ENCODE data around the gene S1PR4. TPM values are rescaled to one million over a fixed set of nuclear protein-coding genes. Genes with fewer than 3 reads are reported as not detected.

S1PR4 gene
- total and polyA plus RNA-seq, 4 donors = 7.3 to 40.5 (median 16.8) TPM

DNA sequence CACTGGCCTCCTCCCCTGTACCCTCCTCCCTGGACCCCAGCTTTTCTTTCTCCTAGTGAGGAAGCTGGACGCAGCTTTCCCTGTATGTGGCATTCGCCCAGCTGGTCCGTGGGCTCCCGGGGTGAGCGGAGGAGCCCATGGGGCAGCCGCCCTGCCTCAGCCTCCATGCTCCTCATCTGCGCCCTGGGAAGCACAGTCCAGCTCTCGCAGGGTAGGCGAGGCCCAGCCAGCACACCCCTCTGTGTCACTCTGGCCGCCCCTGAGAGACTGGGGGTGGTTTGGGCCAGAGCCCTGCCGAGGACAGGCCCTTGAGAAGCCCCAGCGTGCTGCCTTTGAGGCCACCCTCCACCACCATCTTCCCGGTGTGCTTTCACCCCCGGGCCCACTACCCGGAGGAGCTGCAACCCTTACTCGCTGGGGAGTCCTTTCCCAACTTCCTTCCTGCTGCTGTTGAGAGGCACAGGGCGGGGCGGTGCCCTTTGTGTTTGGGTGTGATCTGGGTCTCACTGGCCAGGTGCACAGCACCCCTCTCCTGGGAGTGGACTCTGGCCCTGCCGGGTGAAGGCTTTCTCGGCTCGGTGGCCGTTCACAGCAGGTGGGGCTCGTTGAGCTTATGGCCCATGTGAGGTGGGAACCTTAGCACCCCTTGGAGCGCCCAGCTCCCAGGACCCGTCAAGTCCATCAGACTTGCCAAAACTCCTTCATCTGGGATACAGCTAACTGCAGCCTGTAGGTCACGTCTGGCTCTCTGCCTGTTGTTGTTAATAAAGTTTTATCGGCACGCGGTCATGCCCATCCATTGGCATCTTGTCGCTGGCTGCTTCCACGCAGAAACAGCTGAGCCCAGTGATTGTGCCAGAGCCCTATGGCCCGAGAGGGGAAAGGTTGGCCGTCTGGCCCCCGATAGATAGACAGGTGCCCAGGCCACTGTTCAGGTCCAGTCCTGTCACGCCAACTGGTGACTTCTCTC lies 10.3 kb downstream of the S1PR4 start:
- 60 to 82% methylated on average over 33 to 35 of the region's 35 CpGs for WGBS, 2 donors

GRCh38 chr19:3189702-3190469 lies 11.3 kb downstream of the S1PR4 start:
- Histone ChIP-seq H3K9me3 (ENCODE audit: control insufficient read depth in 4 of 4, insufficient read depth in 3 of 4, low read length in 3 of 4) (no peaks in the 10 kb centered on the region), H3K4me1 (ENCODE audit: control insufficient read depth in 5 of 5, insufficient read depth in 5 of 5, low read length in 5 of 5) (peaks cover 0 to 21% (median 4%) of the 10 kb centered on the region in 5 donors), H3K27ac (ENCODE audit: low read depth in 1 of 2, low read length in 1 of 2) (no peak overlapping the region), H3K27me3 (ENCODE audit: control insufficient read depth in 3 of 3, insufficient read depth in 3 of 3, low read length in 2 of 3) (no peaks in the 10 kb centered on the region), H3K4me3 (no peak overlapping the region), H3K9ac (ENCODE audit: insufficient read depth in 1 of 2, low read length in 2 of 2) (no peak overlapping the region), H3K36me3 (ENCODE audit: control insufficient read depth in 4 of 4, insufficient read depth in 4 of 4, low read length in 4 of 4) (peaks cover 0 to 29% (median 0%) of the 10 kb centered on the region in 4 donors)
- WGBS, 2 donors = 89 to 93% methylated on average over 28 of the region's 28 CpGs
- no peak for DNase-seq
- TF ChIP-seq, protein P1, sequence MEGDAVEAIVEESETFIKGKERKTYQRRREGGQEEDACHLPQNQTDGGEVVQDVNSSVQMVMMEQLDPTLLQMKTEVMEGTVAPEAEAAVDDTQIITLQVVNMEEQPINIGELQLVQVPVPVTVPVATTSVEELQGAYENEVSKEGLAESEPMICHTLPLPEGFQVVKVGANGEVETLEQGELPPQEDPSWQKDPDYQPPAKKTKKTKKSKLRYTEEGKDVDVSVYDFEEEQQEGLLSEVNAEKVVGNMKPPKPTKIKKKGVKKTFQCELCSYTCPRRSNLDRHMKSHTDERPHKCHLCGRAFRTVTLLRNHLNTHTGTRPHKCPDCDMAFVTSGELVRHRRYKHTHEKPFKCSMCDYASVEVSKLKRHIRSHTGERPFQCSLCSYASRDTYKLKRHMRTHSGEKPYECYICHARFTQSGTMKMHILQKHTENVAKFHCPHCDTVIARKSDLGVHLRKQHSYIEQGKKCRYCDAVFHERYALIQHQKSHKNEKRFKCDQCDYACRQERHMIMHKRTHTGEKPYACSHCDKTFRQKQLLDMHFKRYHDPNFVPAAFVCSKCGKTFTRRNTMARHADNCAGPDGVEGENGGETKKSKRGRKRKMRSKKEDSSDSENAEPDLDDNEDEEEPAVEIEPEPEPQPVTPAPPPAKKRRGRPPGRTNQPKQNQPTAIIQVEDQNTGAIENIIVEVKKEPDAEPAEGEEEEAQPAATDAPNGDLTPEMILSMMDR (IDR thresholded peaks at IDR 0.05; ENCODE audit: control extremely low read depth, extremely low read depth) = no peak
- ATAC-seq (ENCODE audit: insufficient read depth, low FRiP score) = no peak

More for the DNA sequence above, 10.3 kb downstream of the S1PR4 start:
- Histone ChIP-seq H3K9ac (ENCODE audit: insufficient read depth in 1 of 2, low read length in 2 of 2) (no peak overlapping the region), H3K27ac (ENCODE audit: low read depth in 1 of 2, low read length in 1 of 2) (no peak overlapping the region), H3K4me1 (ENCODE audit: control insufficient read depth in 5 of 5, insufficient read depth in 5 of 5, low read length in 5 of 5) (peaks cover 0 to 22% (median 4%) of the 10 kb centered on the region in 5 donors), H3K27me3 (ENCODE audit: control insufficient read depth in 3 of 3, insufficient read depth in 3 of 3, low read length in 2 of 3) (no peaks in the 10 kb centered on the region), H3K9me3 (ENCODE audit: control insufficient read depth in 4 of 4, insufficient read depth in 3 of 4, low read length in 3 of 4) (no peaks in the 10 kb centered on the region), H3K4me3 (no peak overlapping the region), H3K36me3 (ENCODE audit: control insufficient read depth in 4 of 4, insufficient read depth in 4 of 4, low read length in 4 of 4) (peaks cover 0 to 28% (median 0%) of the 10 kb centered on the region in 4 donors)
- TF ChIP-seq, protein P1 (IDR thresholded peaks at IDR 0.05; ENCODE audit: control extremely low read depth, extremely low read depth) = no peak
- DNase-seq (no peak), ATAC-seq (ENCODE audit: insufficient read depth, low FRiP score) (no peak)

DNA sequence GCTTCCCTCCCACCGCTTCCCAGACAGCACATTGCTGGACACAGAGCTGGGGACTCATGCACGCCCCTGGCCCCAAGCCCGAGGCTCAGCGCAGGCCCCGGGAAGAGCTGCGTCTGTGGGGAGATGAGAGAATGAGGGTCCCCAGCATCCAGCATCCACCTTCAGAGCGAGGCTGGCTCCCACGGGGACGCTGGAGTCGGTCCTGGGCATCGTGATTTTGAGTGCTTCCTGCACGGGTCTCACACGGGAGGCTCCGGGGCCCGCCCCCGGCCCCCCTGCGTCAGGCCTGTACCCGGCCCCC lies 11.9 kb downstream of the S1PR4 start:
- H3K27ac ChIP-seq (ENCODE audit: low read depth in 1 of 2, low read length in 1 of 2) = no peak overlapping the region
- no peak for ATAC-seq (ENCODE audit: insufficient read depth, low FRiP score)
- WGBS, 2 donors = 90 to 94% methylated on average over 18 of the region's 18 CpGs
- no peaks in the 10 kb centered on the region for H3K27me3 ChIP-seq (ENCODE audit: control insufficient read depth in 3 of 3, insufficient read depth in 3 of 3, low read length in 2 of 3)
- peaks cover 0 to 20% (median 4%) of the 10 kb centered on the region in 5 donors for H3K4me1 ChIP-seq (ENCODE audit: control insufficient read depth in 5 of 5, insufficient read depth in 5 of 5, low read length in 5 of 5)
- H3K4me3 ChIP-seq = no peak overlapping the region
- H3K9ac ChIP-seq (ENCODE audit: insufficient read depth in 1 of 2, low read length in 2 of 2) = no peak overlapping the region
- H3K9me3 ChIP-seq (ENCODE audit: control insufficient read depth in 4 of 4, insufficient read depth in 3 of 4, low read length in 3 of 4) = no peaks in the 10 kb centered on the region
- DNase-seq = no peak
- TF ChIP-seq, protein P1 (IDR thresholded peaks at IDR 0.05; ENCODE audit: control extremely low read depth, extremely low read depth) = no peak
- peaks cover 0 to 29% (median 0%) of the 10 kb centered on the region in 4 donors for H3K36me3 ChIP-seq (ENCODE audit: control insufficient read depth in 4 of 4, insufficient read depth in 4 of 4, low read length in 4 of 4)

Measured in lung (tissue), 12 donors.